CD4-positive, alpha-beta T cell (primary cell): Measurements from ENCODE around the gene MX2. TPM values are rescaled to one million over a fixed set of nuclear protein-coding genes. Genes with fewer than 3 reads are reported as not detected.

Source experiments
- ATAC-seq: fragments of 200-7000 bp; cut with Tn5 transposase; one replicate; pipeline ENCODE4 v1.10.0; 2022; ENCODE audit warnings: mild to moderate bottlenecking; ENCODE audit not compliant: poor library complexity
- CTCF ChIA-PET: fragments of 350-600 bp; sonication (Branson Sonifier 250); formaldehyde crosslinking; loops from one replicate; lab custom pipeline; 2021; ENCODE audit warnings: antibody characterized with exemption, inconsistent platforms; lab: Charles Lee
- POLR2A ChIA-PET: fragments of 350-600 bp; sonication (Branson Sonifier 250); formaldehyde crosslinking; loops from one replicate; lab custom pipeline; 2021; ENCODE audit warnings: antibody characterized with exemption, inconsistent platforms; lab: Charles Lee
- DNase-seq, 14 experiments: peaks; one replicate each; pipeline ENCODE4 v3.0.0-alpha.2; 2013 to 2020; ENCODE audit warnings: mixed read lengths in 2 of 14
- H3K27ac ChIP-seq, 2 donors: one replicate each; pipeline versions ENCODE4 v1.5.1 to v1.7.0; 2013; ENCODE audit warnings: low read length in 2 of 2, low read depth in 1 of 2, mild to moderate bottlenecking in 1 of 2
- H3K27me3 ChIP-seq, 2 experiments: 1 replicate in 1 of 2; 2 replicates in 1 of 2; pipeline versions ENCODE4 v1.6.1 to v1.7.0; 2013; ENCODE audit warnings: low read length in 2 of 2, control low read depth in 1 of 2, mild to moderate bottlenecking in 1 of 2, moderate library complexity in 1 of 2; ENCODE audit not compliant: insufficient read depth in 2 of 2, control insufficient read depth in 1 of 2
- H3K36me3 ChIP-seq: one replicate; pipeline ENCODE4 v1.6.1; 2013; ENCODE audit warnings: low read length, control low read depth; ENCODE audit not compliant: insufficient read depth
- H3K4me1 ChIP-seq: one replicate; pipeline ENCODE4 v1.6.1; 2013; ENCODE audit warnings: low read length, control low read depth; ENCODE audit not compliant: insufficient read depth
- H3K4me3 ChIP-seq: one replicate; pipeline ENCODE4 v1.5.1; 2013; ENCODE audit warnings: mild to moderate bottlenecking, low read length, moderate library complexity
- H3K9me3 ChIP-seq, 2 experiments: 1 replicate in 1 of 2; 2 replicates in 1 of 2; pipeline versions ENCODE4 v1.6.1 to v1.7.0; 2013; ENCODE audit warnings: low read length in 2 of 2, mild to moderate bottlenecking in 2 of 2, control low read depth in 1 of 2, moderate library complexity in 1 of 2; ENCODE audit not compliant: control insufficient read depth in 1 of 2, insufficient read depth in 1 of 2
- H3K27ac Mint-ChIP-seq: one replicate; pipeline ENCODE4 v1.8.0; 2020; ENCODE audit warnings: mixed read lengths
- H3K27me3 Mint-ChIP-seq: one replicate; pipeline ENCODE4 v1.8.0; 2021; ENCODE audit warnings: mixed read lengths
- H3K36me3 Mint-ChIP-seq: one replicate; pipeline ENCODE4 v1.8.0; 2021; ENCODE audit warnings: low read depth, mixed read lengths
- H3K4me1 Mint-ChIP-seq: one replicate; pipeline ENCODE4 v1.8.0; 2021; ENCODE audit warnings: low read depth, mixed read lengths
- H3K4me3 Mint-ChIP-seq: one replicate; pipeline ENCODE4 v1.8.0; 2020; ENCODE audit warnings: mild to moderate bottlenecking, mixed read lengths
- H3K9me3 Mint-ChIP-seq: one replicate; pipeline ENCODE4 v1.8.0; 2020; ENCODE audit warnings: mixed read lengths
- intact Hi-C, 2 experiments: fragments of 100-400 bp; cut with DNase I in 1 of 2; cut with micrococcal nuclease in 1 of 2; formaldehyde crosslinking; loops; one replicate each; pipeline versions ENCODE4 v1.15.1 to v1.9.0; 2023 to 2025; cut with DNase I, micrococcal nuclease
- total RNA-seq, 174 experiments: library from RNA in 2 of 174; stranded (reverse) in 2 of 174; gene quantifications; one replicate each; pipeline ENCODE4 v1.2.3 and lab custom pipeline; 2021 to 2026
- TF ChIP-seq, protein P1 (sequence below): fragments of 200-600 bp; IDR thresholded peaks from one replicate; pipeline ENCODE4 v1.8.0; 2022; ENCODE audit warnings: antibody characterized with exemption, mild to moderate bottlenecking

MX2 gene
- total RNA-seq, 2 experiments from 2014 or later = 77.8 to 87.1 TPM

DNA sequence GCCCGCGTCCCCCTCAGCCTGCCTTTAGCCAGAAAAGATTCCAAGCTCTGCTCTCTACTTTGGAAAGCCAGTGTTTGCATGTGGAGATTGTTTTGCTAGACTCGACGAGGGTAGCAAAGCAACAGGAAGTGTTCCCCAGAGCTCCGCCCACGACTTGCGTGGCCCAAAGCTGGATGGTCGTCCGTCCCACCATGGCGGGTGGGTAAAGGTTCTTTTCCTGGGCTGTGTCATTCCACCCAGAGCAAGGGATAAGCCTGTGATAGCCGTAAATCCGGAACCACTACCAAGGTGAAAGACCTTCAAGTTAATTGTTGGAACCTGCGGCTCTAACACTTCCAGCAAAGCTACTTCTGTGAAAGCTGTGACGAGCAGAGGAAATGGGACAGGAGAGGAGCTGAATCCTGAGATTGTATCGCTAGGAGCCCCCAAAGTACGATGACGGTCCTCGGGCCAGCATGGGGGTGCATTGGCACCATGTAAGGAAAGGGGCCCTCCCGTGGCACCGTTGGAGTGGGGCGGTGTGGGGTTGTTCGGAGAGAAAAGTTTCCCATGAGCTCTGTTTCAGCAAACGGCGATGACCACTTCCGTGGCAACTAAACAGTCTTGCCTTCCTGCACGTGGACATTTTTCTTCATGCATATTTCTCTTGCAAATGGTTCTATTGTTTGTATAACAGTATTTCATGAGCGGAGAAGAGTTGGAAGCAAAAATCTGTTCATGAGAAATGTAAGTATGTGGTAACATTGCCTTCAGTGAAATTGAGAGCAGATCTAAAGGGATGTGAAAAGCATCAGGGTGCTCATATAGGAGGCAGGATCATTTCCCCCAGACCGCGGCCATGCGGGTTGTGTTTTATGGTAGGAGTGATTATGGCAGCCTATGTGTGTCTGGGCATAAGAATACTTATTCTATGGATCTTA, 8.4 kb downstream of the MX2 start:
- peak overlapping the region; percentile 88 for H3K4me3 Mint-ChIP-seq
- intact Hi-C loops = loop anchor here (5.0 to 10.0 kb wide), 3 partner anchors 37 to 88 kb away; no protein-coding TSS in a partner anchor
- H3K9me3 Mint-ChIP-seq = no peaks in the 10 kb centered on the region
- no peaks in the 10 kb centered on the region for H3K27me3 ChIP-seq
- H3K36me3 Mint-ChIP-seq = peaks cover 69% of the 10 kb centered on the region
- POLR2A ChIA-PET = interaction anchor here (0.9 to 6.6 kb wide), 10 partner anchors 8 to 90 kb away, joined by 3 to 87 read pairs (median 7); partner anchors contain the start of genes MX1 and MX2
- DNase-seq (peak in 11 of 14 experiments; percentile 24 to 72 (median 44)), ATAC-seq (peak; percentile 50)
- peaks cover 55% of the 10 kb centered on the region for H3K36me3 ChIP-seq
- peaks cover 72% of the 10 kb centered on the region for H3K4me1 ChIP-seq
- TF ChIP-seq, protein P1, sequence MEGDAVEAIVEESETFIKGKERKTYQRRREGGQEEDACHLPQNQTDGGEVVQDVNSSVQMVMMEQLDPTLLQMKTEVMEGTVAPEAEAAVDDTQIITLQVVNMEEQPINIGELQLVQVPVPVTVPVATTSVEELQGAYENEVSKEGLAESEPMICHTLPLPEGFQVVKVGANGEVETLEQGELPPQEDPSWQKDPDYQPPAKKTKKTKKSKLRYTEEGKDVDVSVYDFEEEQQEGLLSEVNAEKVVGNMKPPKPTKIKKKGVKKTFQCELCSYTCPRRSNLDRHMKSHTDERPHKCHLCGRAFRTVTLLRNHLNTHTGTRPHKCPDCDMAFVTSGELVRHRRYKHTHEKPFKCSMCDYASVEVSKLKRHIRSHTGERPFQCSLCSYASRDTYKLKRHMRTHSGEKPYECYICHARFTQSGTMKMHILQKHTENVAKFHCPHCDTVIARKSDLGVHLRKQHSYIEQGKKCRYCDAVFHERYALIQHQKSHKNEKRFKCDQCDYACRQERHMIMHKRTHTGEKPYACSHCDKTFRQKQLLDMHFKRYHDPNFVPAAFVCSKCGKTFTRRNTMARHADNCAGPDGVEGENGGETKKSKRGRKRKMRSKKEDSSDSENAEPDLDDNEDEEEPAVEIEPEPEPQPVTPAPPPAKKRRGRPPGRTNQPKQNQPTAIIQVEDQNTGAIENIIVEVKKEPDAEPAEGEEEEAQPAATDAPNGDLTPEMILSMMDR = no peak
- H3K27ac Mint-ChIP-seq = peak overlapping the region; percentile 98
- CTCF ChIA-PET = interaction anchor here (2.5 kb wide), 1 partner anchor 87 kb away, joined by 9 read pairs; no protein-coding TSS in a partner anchor
- H3K9me3 ChIP-seq = no peaks in the 10 kb centered on the region
- no peaks in the 10 kb centered on the region for H3K27me3 Mint-ChIP-seq
- peaks cover 84% of the 10 kb centered on the region for H3K4me1 Mint-ChIP-seq
- peak overlapping the region; percentile 61 for H3K4me3 ChIP-seq
- peak overlapping the region; percentile 81 for H3K27ac ChIP-seq

DNA sequence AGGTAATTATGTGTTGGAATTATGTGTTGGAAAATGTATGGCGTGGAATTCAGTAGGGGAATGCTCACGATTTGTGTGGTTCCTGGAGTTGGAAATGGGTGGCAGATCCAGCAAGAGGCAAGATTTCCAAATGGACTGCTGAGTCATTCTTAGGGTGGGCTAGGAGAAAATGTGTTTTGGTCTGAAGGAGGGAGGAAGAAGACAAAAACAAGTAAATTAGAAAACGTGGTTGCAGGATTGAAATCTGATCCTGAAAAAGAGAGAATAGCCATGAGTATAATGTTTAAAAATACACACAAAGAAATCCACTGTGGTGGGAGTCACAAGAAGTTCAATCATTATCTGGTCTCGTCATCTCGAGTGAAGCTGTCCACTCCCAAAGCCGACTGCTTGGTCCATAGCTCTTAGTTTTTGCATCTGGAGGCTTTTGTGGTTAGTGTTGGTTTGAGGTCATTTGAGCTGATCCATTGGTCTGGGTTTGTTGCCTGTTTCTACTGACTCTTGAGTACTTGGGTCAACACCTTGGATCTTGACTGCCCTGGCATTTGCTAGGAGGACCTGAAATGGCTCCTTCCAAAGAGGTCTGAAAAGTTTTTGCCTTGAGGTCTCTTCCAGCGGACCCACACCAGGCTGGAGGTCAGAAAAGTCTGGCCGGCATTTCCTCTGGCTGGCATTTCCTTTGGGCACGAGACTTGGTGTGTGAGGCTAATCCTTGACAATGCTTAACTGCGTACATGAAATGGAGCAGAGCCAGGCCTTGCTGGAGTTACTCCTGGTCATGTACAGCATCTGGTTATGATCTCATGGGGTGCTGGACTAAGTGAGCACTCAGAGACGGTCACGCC, 9.2 kb downstream of the MX2 start:
- Histone ChIP-seq H3K36me3 (peaks cover 50% of the 10 kb centered on the region), H3K27ac (peak overlapping the region in 1 of 2 donors; percentile 81), H3K9me3 (no peaks in the 10 kb centered on the region), H3K27me3 (no peaks in the 10 kb centered on the region), H3K4me3 (no peak overlapping the region), H3K4me1 (peaks cover 67% of the 10 kb centered on the region)
- DNase-seq (no peak), ATAC-seq (no peak)
- H3K9me3 Mint-ChIP-seq = no peaks in the 10 kb centered on the region
- H3K27ac Mint-ChIP-seq = peak overlapping the region; percentile 98
- intact Hi-C loops = loop anchor here (5.0 to 10.0 kb wide), 3 partner anchors 36 to 89 kb away; no protein-coding TSS in a partner anchor
- CTCF ChIA-PET = interaction anchor here (2.5 kb wide), 1 partner anchor 88 kb away, joined by 9 read pairs; no protein-coding TSS in a partner anchor
- TF ChIP-seq, protein P1 = no peak
- POLR2A ChIA-PET = interaction anchor here (1.5 to 6.6 kb wide), 4 partner anchors 9 to 87 kb away, joined by 3 to 87 read pairs (median 45); partner anchors contain the start of genes MX1 and MX2
- peaks cover 66% of the 10 kb centered on the region for H3K36me3 Mint-ChIP-seq
- H3K4me1 Mint-ChIP-seq = peaks cover 75% of the 10 kb centered on the region
- no peaks in the 10 kb centered on the region for H3K27me3 Mint-ChIP-seq
- peak overlapping the region; percentile 88 for H3K4me3 Mint-ChIP-seq

DNA sequence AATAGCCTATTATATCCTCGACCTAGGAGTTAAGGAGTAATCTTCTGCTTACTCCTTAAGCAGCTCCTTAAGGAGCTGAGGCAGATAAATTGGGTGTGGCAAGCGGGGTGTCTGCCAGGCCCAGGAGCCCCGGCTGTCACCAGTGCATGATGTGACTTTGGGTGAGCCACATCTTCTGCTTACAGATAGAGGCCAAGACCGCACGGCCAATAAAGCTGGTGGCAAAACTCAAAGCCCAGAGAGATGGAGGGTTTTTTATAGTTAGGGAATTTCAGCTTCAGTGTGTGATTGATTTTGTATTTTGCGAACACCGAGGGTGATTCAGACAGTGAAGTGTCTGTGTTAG, 9.8 kb downstream of the MX2 start:
- Histone ChIP-seq H3K9me3 (no peaks in the 10 kb centered on the region), H3K4me3 (no peak overlapping the region), H3K36me3 (peaks cover 48% of the 10 kb centered on the region), H3K27me3 (no peaks in the 10 kb centered on the region), H3K27ac (no peak overlapping the region), H3K4me1 (peaks cover 62% of the 10 kb centered on the region)
- DNase-seq (no peak), ATAC-seq (no peak)
- Mint-ChIP-seq H3K4me1 (peaks cover 71% of the 10 kb centered on the region), H3K36me3 (peaks cover 66% of the 10 kb centered on the region), H3K9me3 (no peaks in the 10 kb centered on the region), H3K27ac (peak overlapping the region; percentile 98), H3K4me3 (peak overlapping the region; percentile 88), H3K27me3 (no peaks in the 10 kb centered on the region)
- ChIA-PET POLR2A (interaction anchor here (6.6 kb wide), 1 partner anchor 10 kb away, joined by 71 read pairs; the partner anchor contains the start of gene MX2), CTCF (no interaction called here)
- TF ChIP-seq, protein P1 = no peak
- intact Hi-C loops = loop anchor here (5.0 to 10.0 kb wide), 3 partner anchors 36 to 89 kb away; no protein-coding TSS in a partner anchor
